ENCODE results near the gene MARK2. TPM values are rescaled to one million over a fixed set of nuclear protein-coding genes. Genes with fewer than 3 reads are reported as not detected.
"Not testable (repeated sequence)": the region's sequence is repeated elsewhere in the genome, so short reads cannot be mapped to it uniquely, and the experiment has no call there.

The MARK2 gene
- total RNA-seq, 4 donors from 2014 or later: 66.3 to 78.7 (median 71.8) TPM

GRCh38 chr11:63802637-63803414, 36.1 kb upstream of the MARK2 start:
- no peaks in the 10 kb centered on the region for H3K27me3 ChIP-seq
- no peaks in the 10 kb centered on the region for H3K9me3 ChIP-seq
- peak overlapping the region; percentile 56 for H3K27ac ChIP-seq
- no peak for DNase-seq (ENCODE audit: low spot score in 2 of 2)
- peaks cover 25% of the 10 kb centered on the region for H3K4me1 ChIP-seq
- no peak overlapping the region for H3K4me3 ChIP-seq
- TF ChIP-seq POLR2A (IDR thresholded peaks at IDR 0.05): no peak
- no peak for TF ChIP-seq POLR2AphosphoS5 (IDR thresholded peaks at IDR 0.05)
- no peak for TF ChIP-seq EP300 (IDR thresholded peaks at IDR 0.05)
- no peak for TF ChIP-seq CTCF (IDR thresholded peaks at IDR 0.05)
- WGBS: 56% methylated on average over 10 of the region's 10 CpGs
- no peaks in the 10 kb centered on the region for H3K36me3 ChIP-seq

- Histone ChIP-seq H3K27ac (peak overlapping the region; percentile 76), H3K4me3 (no peak overlapping the region), H3K36me3 (no peaks in the 10 kb centered on the region), H3K9me3 (no peaks in the 10 kb centered on the region), H3K4me1 (peaks cover 25% of the 10 kb centered on the region), H3K27me3 (no peaks in the 10 kb centered on the region)
- TF ChIP-seq CTCF (IDR thresholded peaks at IDR 0.05) (no peak), POLR2AphosphoS5 (IDR thresholded peaks at IDR 0.05) (peak in 1 of 3 donors; percentile 27)
- 44% methylated on average over 6 of the region's 6 CpGs for WGBS
- no peak for DNase-seq (ENCODE audit: low spot score in 2 of 2)
These were observed 34.7 kb upstream of the MARK2 start for GRCh38 chr11:63804259-63804658.

- TF ChIP-seq EP300 (IDR thresholded peaks at IDR 0.05) (no peak), CTCF (IDR thresholded peaks at IDR 0.05) (no peak), POLR2AphosphoS5 (IDR thresholded peaks at IDR 0.05) (no peak), POLR2A (IDR thresholded peaks at IDR 0.05) (no peak)
- WGBS: 71% methylated on average over 9 of the region's 9 CpGs
- H3K27me3 ChIP-seq: no peaks in the 10 kb centered on the region
- peaks cover 25% of the 10 kb centered on the region for H3K4me1 ChIP-seq
- no peak overlapping the region for H3K4me3 ChIP-seq
- no peaks in the 10 kb centered on the region for H3K9me3 ChIP-seq
- no peak overlapping the region for H3K27ac ChIP-seq
- DNase-seq (ENCODE audit: low spot score in 2 of 2): no peak
- no peaks in the 10 kb centered on the region for H3K36me3 ChIP-seq
These were observed 33.0 kb upstream of the MARK2 start for GRCh38 chr11:63805844-63806415.

GRCh38 chr11:63810383-63810782, 28.5 kb upstream of the MARK2 start:
- not testable (repeated sequence) for H3K9me3 ChIP-seq; H3K27me3 ChIP-seq; DNase-seq (ENCODE audit: low spot score in 2 of 2); H3K36me3 ChIP-seq; H3K4me3 ChIP-seq; H3K27ac ChIP-seq
- H3K4me1 ChIP-seq: peaks cover 24% of the 10 kb centered on the region
- 83% methylated on average over 11 of the region's 11 CpGs for WGBS

GRCh38 chr11:63811522-63811921, 27.4 kb upstream of the MARK2 start:
- WGBS: 82% methylated on average over 3 of the region's 3 CpGs
- no peaks in the 10 kb centered on the region for H3K27me3 ChIP-seq

More at GRCh38 chr11:63811522-63811921, 27.4 kb upstream of the MARK2 start:
- H3K4me1 ChIP-seq: peaks cover 24% of the 10 kb centered on the region
- no peaks in the 10 kb centered on the region for H3K9me3 ChIP-seq
- no peak overlapping the region for H3K4me3 ChIP-seq
- TF ChIP-seq CTCF (IDR thresholded peaks at IDR 0.05) (no peak), EP300 (IDR thresholded peaks at IDR 0.05) (no peak), POLR2AphosphoS5 (IDR thresholded peaks at IDR 0.05) (no peak), POLR2A (IDR thresholded peaks at IDR 0.05) (no peak)
- no peak overlapping the region for H3K27ac ChIP-seq
- no peaks in the 10 kb centered on the region for H3K36me3 ChIP-seq
- no peak for DNase-seq (ENCODE audit: low spot score in 2 of 2)
